Neural progenitor cell (in vitro differentiated cells): ENCODE measurements around the gene PIGO.

ENCODE experiments used
- EZH2 ChIP-seq: fragments of 200-600 bp; sonication (generic); IDR thresholded peaks from 2 replicates; pipeline ENCODE4 v1.6.1; 2017; ENCODE audit warnings: antibody characterized with exemption, mild to moderate bottlenecking, moderate library complexity
- EZH2phosphoT487 ChIP-seq: fragments of 200-600 bp; sonication (generic); IDR thresholded peaks from 2 replicates; pipeline ENCODE4 v1.6.1; 2017; ENCODE audit warnings: antibody characterized with exemption
- TF ChIP-seq, protein P1 (sequence below): fragments of 200-600 bp; sonication (generic); IDR thresholded peaks from 2 replicates; pipeline ENCODE4 v1.5.1; 2017; ENCODE audit warnings: antibody characterized with exemption, mild to moderate bottlenecking

DNA sequence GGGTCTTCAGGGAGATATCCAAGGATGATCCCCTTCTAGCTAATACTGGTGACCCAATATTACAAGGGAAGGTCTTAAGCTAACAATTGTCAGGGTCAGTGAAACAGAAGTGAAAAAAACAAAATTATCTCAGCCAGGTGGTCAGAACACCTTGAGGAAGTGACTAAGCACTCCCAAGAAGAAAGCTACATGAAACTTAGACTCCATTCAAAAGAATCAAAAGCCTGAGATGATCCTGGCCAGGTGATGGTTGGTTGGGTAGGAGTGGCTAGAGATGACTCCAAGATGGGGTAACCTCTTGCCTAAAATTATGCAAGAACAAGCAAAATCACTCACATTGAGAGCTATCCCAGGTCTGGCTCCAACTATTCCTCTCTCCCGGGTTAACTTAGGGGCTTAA is 29.3 kb downstream of the PIGO start:
- TF ChIP-seq EZH2 (no peak), EZH2phosphoT487 (no peak)
- TF ChIP-seq, protein P1, sequence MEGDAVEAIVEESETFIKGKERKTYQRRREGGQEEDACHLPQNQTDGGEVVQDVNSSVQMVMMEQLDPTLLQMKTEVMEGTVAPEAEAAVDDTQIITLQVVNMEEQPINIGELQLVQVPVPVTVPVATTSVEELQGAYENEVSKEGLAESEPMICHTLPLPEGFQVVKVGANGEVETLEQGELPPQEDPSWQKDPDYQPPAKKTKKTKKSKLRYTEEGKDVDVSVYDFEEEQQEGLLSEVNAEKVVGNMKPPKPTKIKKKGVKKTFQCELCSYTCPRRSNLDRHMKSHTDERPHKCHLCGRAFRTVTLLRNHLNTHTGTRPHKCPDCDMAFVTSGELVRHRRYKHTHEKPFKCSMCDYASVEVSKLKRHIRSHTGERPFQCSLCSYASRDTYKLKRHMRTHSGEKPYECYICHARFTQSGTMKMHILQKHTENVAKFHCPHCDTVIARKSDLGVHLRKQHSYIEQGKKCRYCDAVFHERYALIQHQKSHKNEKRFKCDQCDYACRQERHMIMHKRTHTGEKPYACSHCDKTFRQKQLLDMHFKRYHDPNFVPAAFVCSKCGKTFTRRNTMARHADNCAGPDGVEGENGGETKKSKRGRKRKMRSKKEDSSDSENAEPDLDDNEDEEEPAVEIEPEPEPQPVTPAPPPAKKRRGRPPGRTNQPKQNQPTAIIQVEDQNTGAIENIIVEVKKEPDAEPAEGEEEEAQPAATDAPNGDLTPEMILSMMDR: no peak
